ENCODE data around the gene SORCS2. TPM values are rescaled to one million over a fixed set of nuclear protein-coding genes. Genes with fewer than 3 reads are reported as not detected.
A peak's percentile ranks its signal among the peaks of the same experiment; 100 is the strongest.

SORCS2 gene
- total and polyA plus RNA-seq, 2 of the 13 experiments (the other 11 are each of a cell fraction or from before 2014, with no cell fraction given) = 0.82 to 1.0 TPM

DNA sequence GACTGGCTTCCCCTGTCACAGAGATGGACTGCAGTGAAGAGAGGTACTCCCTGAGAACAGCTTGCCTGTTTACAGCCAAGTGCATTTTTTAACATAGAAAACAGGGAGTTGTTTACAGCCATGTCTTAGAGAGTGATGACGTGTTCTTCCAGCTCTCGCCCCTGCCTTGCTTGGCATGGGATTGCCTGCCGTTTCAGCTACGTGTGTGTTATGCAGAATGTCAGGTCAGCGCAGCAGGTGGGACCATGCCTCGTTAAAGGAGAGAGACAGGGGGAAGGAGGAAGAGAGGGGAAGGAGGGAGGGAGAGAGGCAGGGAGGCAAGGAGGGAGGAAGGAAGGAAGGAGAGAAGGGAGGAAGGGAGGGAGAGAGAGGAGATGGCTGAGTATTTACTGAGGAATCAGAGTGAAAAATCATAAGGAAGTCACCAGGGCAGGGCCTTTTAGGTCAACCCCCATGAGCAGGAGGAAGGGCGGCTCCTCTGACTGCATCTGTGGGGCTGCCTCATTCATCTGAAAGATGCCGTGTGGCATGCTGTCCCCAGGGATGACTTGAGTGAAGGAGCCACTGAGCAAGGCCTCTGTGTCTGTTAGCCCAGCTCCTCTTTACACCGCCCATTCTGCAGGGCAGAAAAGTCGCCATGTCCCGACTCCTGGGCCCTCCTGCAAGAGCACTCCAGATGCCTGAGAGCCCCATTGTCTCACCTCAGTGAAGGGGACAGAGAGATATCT is 382.1 kb downstream of the SORCS2 start:
- DNase-seq (ENCODE audit: low spot score) (no peak), FAIRE-seq (no peak), ATAC-seq (no peak)
- no peak overlapping the region for H3K27ac ChIP-seq (ENCODE audit: extremely low read length, insufficient read depth, low read length)
- ChIA-PET CTCF (ENCODE audit: low intra/inter-chr PET ratio, low total read pairs) (no interaction called here), POLR2A (no interaction called here)
- H2AFZ ChIP-seq (ENCODE audit: low read length) = no peak overlapping the region
- no peak for TF ChIP-seq NCOA1 (CRISPR knock-in tag; IDR thresholded peaks at IDR 0.05)
- no peak for TF ChIP-seq MXD4 (CRISPR knock-in tag; IDR thresholded peaks at IDR 0.05)
- TF ChIP-seq ZNF205 (CRISPR knock-in tag; IDR thresholded peaks at IDR 0.05) = no peak
- TF ChIP-seq, protein P1, sequence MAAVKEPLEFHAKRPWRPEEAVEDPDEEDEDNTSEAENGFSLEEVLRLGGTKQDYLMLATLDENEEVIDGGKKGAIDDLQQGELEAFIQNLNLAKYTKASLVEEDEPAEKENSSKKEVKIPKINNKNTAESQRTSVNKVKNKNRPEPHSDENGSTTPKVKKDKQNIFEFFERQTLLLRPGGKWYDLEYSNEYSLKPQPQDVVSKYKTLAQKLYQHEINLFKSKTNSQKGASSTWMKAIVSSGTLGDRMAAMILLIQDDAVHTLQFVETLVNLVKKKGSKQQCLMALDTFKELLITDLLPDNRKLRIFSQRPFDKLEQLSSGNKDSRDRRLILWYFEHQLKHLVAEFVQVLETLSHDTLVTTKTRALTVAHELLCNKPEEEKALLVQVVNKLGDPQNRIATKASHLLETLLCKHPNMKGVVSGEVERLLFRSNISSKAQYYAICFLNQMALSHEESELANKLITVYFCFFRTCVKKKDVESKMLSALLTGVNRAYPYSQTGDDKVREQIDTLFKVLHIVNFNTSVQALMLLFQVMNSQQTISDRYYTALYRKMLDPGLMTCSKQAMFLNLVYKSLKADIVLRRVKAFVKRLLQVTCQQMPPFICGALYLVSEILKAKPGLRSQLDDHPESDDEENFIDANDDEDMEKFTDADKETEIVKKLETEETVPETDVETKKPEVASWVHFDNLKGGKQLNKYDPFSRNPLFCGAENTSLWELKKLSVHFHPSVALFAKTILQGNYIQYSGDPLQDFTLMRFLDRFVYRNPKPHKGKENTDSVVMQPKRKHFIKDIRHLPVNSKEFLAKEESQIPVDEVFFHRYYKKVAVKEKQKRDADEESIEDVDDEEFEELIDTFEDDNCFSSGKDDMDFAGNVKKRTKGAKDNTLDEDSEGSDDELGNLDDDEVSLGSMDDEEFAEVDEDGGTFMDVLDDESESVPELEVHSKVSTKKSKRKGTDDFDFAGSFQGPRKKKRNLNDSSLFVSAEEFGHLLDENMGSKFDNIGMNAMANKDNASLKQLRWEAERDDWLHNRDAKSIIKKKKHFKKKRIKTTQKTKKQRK (IDR thresholded peaks at IDR 0.05; ENCODE audit: low read length) = no peak
- no peaks in the 10 kb centered on the region for H4K20me1 ChIP-seq (ENCODE audit: insufficient read depth, low read length)
- 84% methylated on average over 7 of the region's 11 CpGs for WGBS (ENCODE audit: low lambda C conversion rate)
- no peaks in the 10 kb centered on the region for H3K79me2 ChIP-seq (ENCODE audit: insufficient read depth, low read length)
- H3K4me3 ChIP-seq (replicated peaks in 1 of 3; ENCODE audit: insufficient read depth in 1 of 3, low read depth in 2 of 3, low read length in 3 of 3) = no peak overlapping the region
- no peaks in the 10 kb centered on the region for H3K27me3 ChIP-seq (ENCODE audit: control insufficient read depth in 1 of 2, insufficient read depth in 2 of 2, low read length in 2 of 2)
- H3K36me3 ChIP-seq (replicated peaks in 1 of 2; ENCODE audit: control insufficient read depth in 1 of 2, insufficient read depth in 2 of 2, low read length in 2 of 2) = no peaks in the 10 kb centered on the region; a peak in 1 of 5 replicates
- H3K9me3 ChIP-seq (ENCODE audit: low read length) = peaks cover 39% of the 10 kb centered on the region
- peaks cover 7% of the 10 kb centered on the region; the same call in 1 of the 2 replicates for H3K4me1 ChIP-seq (ENCODE audit: insufficient read depth, low read length)
- intact Hi-C loops (cut with micrococcal nuclease; ENCODE audit: unreplicated experiment) = no loop called here
- in situ Hi-C loops (cut with HindIII; ENCODE audit: extremely low pct_ligation_motif_present, low pct_unique_long_range_greater_than_20kb) = no loop called here
- no peak overlapping the region for H3K4me2 ChIP-seq (ENCODE audit: low read depth, low read length)
- H3K9ac ChIP-seq (ENCODE audit: insufficient read depth, low read depth, low read length) = no peak overlapping the region
- BruUV-seq (replicated peaks) = no TSS peak

DNA sequence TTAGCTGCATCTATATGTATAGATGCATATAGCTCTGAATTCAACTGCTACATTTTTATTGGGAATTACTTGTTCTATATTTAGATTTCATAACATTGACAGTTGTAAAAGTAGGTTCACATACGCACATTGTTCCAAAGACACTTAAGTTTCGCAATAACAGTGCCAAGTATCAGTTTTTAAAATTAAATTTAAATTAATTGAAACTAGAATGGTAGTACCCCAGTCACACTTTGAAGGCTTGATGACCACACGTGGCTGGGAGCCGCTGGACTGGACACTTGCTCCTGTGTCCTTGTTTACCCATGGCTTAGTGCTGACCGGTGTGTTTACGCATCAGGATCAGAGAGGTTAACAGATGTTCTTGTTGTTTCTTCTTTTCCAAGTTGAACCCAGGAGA is 383.1 kb downstream of the SORCS2 start:
- H3K9ac ChIP-seq (ENCODE audit: insufficient read depth, low read depth, low read length) = no peak overlapping the region
- H2AFZ ChIP-seq (ENCODE audit: low read length) = no peak overlapping the region
- peaks cover 46% of the 10 kb centered on the region for H3K9me3 ChIP-seq (ENCODE audit: low read length)
- FAIRE-seq = no peak
- intact Hi-C loops (cut with micrococcal nuclease; ENCODE audit: unreplicated experiment) = no loop called here
- H4K20me1 ChIP-seq (ENCODE audit: insufficient read depth, low read length) = no peaks in the 10 kb centered on the region
- no peak overlapping the region for H3K4me2 ChIP-seq (ENCODE audit: low read depth, low read length)
- ATAC-seq = no peak
- H3K36me3 ChIP-seq (replicated peaks in 1 of 2; ENCODE audit: control insufficient read depth in 1 of 2, insufficient read depth in 2 of 2, low read length in 2 of 2) = no peaks in the 10 kb centered on the region; a peak in 1 of 5 replicates
- H3K27ac ChIP-seq (ENCODE audit: extremely low read length, insufficient read depth, low read length) = no peak overlapping the region
- BruUV-seq (replicated peaks) = no TSS peak
- H3K27me3 ChIP-seq (ENCODE audit: control insufficient read depth in 1 of 2, insufficient read depth in 2 of 2, low read length in 2 of 2) = no peaks in the 10 kb centered on the region
- WGBS (ENCODE audit: low lambda C conversion rate) = 46% methylated on average over 6 of the region's 6 CpGs
- DNase-seq (ENCODE audit: low spot score) = no peak
- in situ Hi-C loops (cut with HindIII; ENCODE audit: extremely low pct_ligation_motif_present, low pct_unique_long_range_greater_than_20kb) = no loop called here
- ChIA-PET CTCF (ENCODE audit: low intra/inter-chr PET ratio, low total read pairs) (no interaction called here), POLR2A (no interaction called here)
- H3K79me2 ChIP-seq (ENCODE audit: insufficient read depth, low read length) = no peaks in the 10 kb centered on the region
- peak; percentile 49 for TF ChIP-seq CEBPB (IDR thresholded peaks at IDR 0.05; ENCODE audit: borderline replicate concordance, low read depth, low read length)
- TF ChIP-seq HOXA3 (CRISPR knock-in tag; IDR thresholded peaks at IDR 0.05) = no peak
- TF ChIP-seq UBTF (CRISPR knock-in tag; IDR thresholded peaks at IDR 0.05) = no peak
- no peak for TF ChIP-seq ZFP62 (CRISPR knock-in tag; IDR thresholded peaks at IDR 0.05)
- TF ChIP-seq FOXA3 (CRISPR knock-in tag; IDR thresholded peaks at IDR 0.05) = peak; percentile 35; the same call in 1 of the 2 replicates
- H3K4me3 ChIP-seq (replicated peaks in 1 of 3; ENCODE audit: insufficient read depth in 1 of 3, low read depth in 2 of 3, low read length in 3 of 3) = no peak overlapping the region
- peaks cover 7% of the 10 kb centered on the region; the same call in 1 of the 2 replicates for H3K4me1 ChIP-seq (ENCODE audit: insufficient read depth, low read length)
